ENCODE data around the gene INSR.
"Not testable (repeated sequence)": the region's sequence is repeated elsewhere in the genome, so short reads cannot be mapped to it uniquely, and the experiment has no call there.

Gene INSR

GRCh38 chr19:7258041-7258839 is 36.0 kb downstream of the INSR start:
- DNase-seq (ENCODE audit: low spot score) = no peak

- DNase-seq (ENCODE audit: low spot score) = no peak
Measured at GRCh38 chr19:7257148-7258040, 36.8 kb downstream of the INSR start.

- no peak for DNase-seq (ENCODE audit: low spot score)
Measured at GRCh38 chr19:7255631-7256030, 38.6 kb downstream of the INSR start.

GRCh38 chr19:7255119-7255518 is 39.1 kb downstream of the INSR start:
- no peak for DNase-seq (ENCODE audit: low spot score)

- no peak for DNase-seq (ENCODE audit: low spot score)
Measured at GRCh38 chr19:7254590-7254989, 39.6 kb downstream of the INSR start.

GRCh38 chr19:7252364-7252763 is 41.9 kb downstream of the INSR start:
- no peak for DNase-seq (ENCODE audit: low spot score)

GRCh38 chr19:7251494-7251893 is 42.7 kb downstream of the INSR start:
- no peak for DNase-seq (ENCODE audit: low spot score)

GRCh38 chr19:7250951-7251350 is 43.3 kb downstream of the INSR start:
- DNase-seq (ENCODE audit: low spot score) = no peak

GRCh38 chr19:7250057-7250596 is 44.1 kb downstream of the INSR start:
- DNase-seq (ENCODE audit: low spot score) = no peak

GRCh38 chr19:7247155-7247554 is 47.1 kb downstream of the INSR start:
- DNase-seq (ENCODE audit: low spot score) = no peak

- no peak for DNase-seq (ENCODE audit: low spot score)
Measured at GRCh38 chr19:7246601-7247000, 47.6 kb downstream of the INSR start.

GRCh38 chr19:7242601-7243258 is 51.5 kb downstream of the INSR start:
- DNase-seq (ENCODE audit: low spot score) = peak; percentile 24

- DNase-seq (ENCODE audit: low spot score) = no peak
Measured at GRCh38 chr19:7238051-7238450, 56.2 kb downstream of the INSR start.

- no peak for DNase-seq (ENCODE audit: low spot score)
Measured at GRCh38 chr19:7236153-7236552, 58.1 kb downstream of the INSR start.

GRCh38 chr19:7230826-7231225 is 63.4 kb downstream of the INSR start:
- DNase-seq (ENCODE audit: low spot score) = peak; percentile 65

- no peak for DNase-seq (ENCODE audit: low spot score)
Measured at GRCh38 chr19:7229735-7230134, 64.5 kb downstream of the INSR start.

GRCh38 chr19:7228935-7229541 is 65.2 kb downstream of the INSR start:
- DNase-seq (ENCODE audit: low spot score) = no peak

- DNase-seq (ENCODE audit: low spot score) = no peak
Measured at GRCh38 chr19:7227735-7228134, 66.5 kb downstream of the INSR start.

- DNase-seq (ENCODE audit: low spot score) = not testable (repeated sequence)
Measured at GRCh38 chr19:7227149-7227548, 67.1 kb downstream of the INSR start.

GRCh38 chr19:7226739-7227138 is 67.5 kb downstream of the INSR start:
- no peak for DNase-seq (ENCODE audit: low spot score)

- DNase-seq (ENCODE audit: low spot score) = no peak
Measured at GRCh38 chr19:7225741-7226140, 68.5 kb downstream of the INSR start.

- no peak for DNase-seq (ENCODE audit: low spot score)
Measured at GRCh38 chr19:7224995-7225394, 69.2 kb downstream of the INSR start.
